Measurements from ENCODE around the gene ABCC4. TPM values are rescaled to one million over a fixed set of nuclear protein-coding genes. Genes with fewer than 3 reads are reported as not detected.
A peak's percentile ranks its signal among the peaks of the same experiment; 100 is the strongest.

Gene ABCC4
- total RNA-seq, 1 experiment from 2014 or later: 32.3 TPM

DNA sequence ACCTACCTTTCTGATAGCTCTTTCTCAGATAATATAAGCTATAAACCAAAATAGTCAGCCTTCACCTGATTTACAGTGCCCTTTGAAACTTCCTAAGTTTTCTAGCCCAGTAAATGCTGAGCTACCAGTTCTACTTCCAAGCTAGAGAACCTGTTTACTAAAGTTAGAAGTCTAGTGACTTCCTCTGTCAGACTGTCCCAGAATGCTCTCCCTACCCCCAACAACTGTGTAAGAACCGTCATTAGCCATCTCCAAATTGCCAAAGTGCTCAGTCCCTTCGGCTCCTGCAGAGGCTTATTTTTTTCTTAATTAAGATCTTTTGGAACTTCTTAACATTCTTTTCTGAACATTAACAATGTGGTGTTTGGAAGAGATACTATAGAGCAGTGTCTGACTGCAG lies 3.2 kb upstream of the ABCC4 start:
- no peak for DNase-seq
- peaks cover 22% of the 10 kb centered on the region for H3K4me1 ChIP-seq (ENCODE audit: low read length)
- H3K9me3 ChIP-seq (ENCODE audit: low read length): no peaks in the 10 kb centered on the region
- H3K27me3 ChIP-seq (ENCODE audit: low read length): no peaks in the 10 kb centered on the region
- no peak overlapping the region for H2AFZ ChIP-seq (ENCODE audit: low read length)
- H3K27ac ChIP-seq (ENCODE audit: low read length): no peak overlapping the region
- peaks cover 18% of the 10 kb centered on the region for H3K79me2 ChIP-seq (ENCODE audit: low read length)
- no peak overlapping the region for H3K9ac ChIP-seq (ENCODE audit: low read length)
- H3K4me3 ChIP-seq (ENCODE audit: low read length): no peak overlapping the region
- no peaks in the 10 kb centered on the region; the same call in 1 of the 2 replicates for H3K36me3 ChIP-seq (ENCODE audit: insufficient read depth, low read length)
- H3K4me2 ChIP-seq (ENCODE audit: low read depth, low read length, poor library complexity, severe bottlenecking): no peak overlapping the region
- H4K20me1 ChIP-seq (ENCODE audit: insufficient read depth, low read depth, low read length): no peaks in the 10 kb centered on the region
- H3K9me2 ChIP-seq (replicated peaks; ENCODE audit: insufficient read depth, low read length): no peaks in the 10 kb centered on the region

GRCh38 chr13:95301968-95302393 lies 730 bp upstream of the ABCC4 start:
- no peaks in the 10 kb centered on the region for H3K9me3 ChIP-seq (ENCODE audit: low read length)
- H3K9me2 ChIP-seq (replicated peaks; ENCODE audit: insufficient read depth, low read length): no peaks in the 10 kb centered on the region
- no peaks in the 10 kb centered on the region; the same call in 1 of the 2 replicates for H3K36me3 ChIP-seq (ENCODE audit: insufficient read depth, low read length)
- H3K27ac ChIP-seq (ENCODE audit: low read length): no peak overlapping the region
- peaks cover 42% of the 10 kb centered on the region for H3K79me2 ChIP-seq (ENCODE audit: low read length)
- no peaks in the 10 kb centered on the region for H4K20me1 ChIP-seq (ENCODE audit: insufficient read depth, low read depth, low read length)
- H3K4me3 ChIP-seq (ENCODE audit: low read length): peak overlapping the region; percentile 99
- H3K4me1 ChIP-seq (ENCODE audit: low read length): peaks cover 26% of the 10 kb centered on the region
- H2AFZ ChIP-seq (ENCODE audit: low read length): peak overlapping the region; percentile 99
- peak overlapping the region; percentile 98 for H3K9ac ChIP-seq (ENCODE audit: low read length)
- peak overlapping the region; percentile 100 for H3K4me2 ChIP-seq (ENCODE audit: low read depth, low read length, poor library complexity, severe bottlenecking)
- DNase-seq: no peak
- H3K27me3 ChIP-seq (ENCODE audit: low read length): no peaks in the 10 kb centered on the region

DNA sequence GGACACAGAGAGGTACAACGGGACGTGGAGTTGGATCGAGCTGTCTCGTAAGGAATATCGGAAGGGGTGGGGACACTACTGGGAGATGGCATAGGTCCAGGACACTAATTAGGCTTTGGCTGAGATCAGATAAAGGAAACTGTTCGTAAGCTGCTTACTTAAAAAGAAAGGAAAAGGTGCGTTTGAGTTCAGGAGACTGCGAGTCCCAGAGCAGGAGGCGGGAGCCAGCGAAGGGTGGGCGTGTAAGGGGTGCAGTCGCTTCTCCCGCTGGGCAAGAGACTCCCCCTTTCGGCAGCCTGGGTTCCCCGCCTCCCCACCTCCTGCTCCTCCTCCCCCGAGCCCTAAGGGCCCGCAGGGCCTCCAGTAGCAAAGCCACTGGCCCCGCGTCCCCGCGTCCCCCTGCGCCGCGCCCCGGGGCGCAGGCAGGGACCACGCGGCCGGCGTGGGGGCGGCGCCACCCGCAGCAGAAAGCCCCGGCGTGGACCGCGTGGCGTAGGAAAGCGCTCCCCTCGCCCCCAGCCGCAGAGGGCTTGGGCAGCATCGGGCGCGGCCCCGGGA lies 547 bp downstream of the ABCC4 start:
- no peaks in the 10 kb centered on the region for H3K9me3 ChIP-seq (ENCODE audit: low read length)
- H3K79me2 ChIP-seq (ENCODE audit: low read length): peaks cover 54% of the 10 kb centered on the region
- H3K27ac ChIP-seq (ENCODE audit: low read length): peak overlapping the region; percentile 72

GRCh38 chr13:95298971-95299621 lies 2.2 kb downstream of the ABCC4 start:
- no peak overlapping the region for H3K27ac ChIP-seq (ENCODE audit: low read length)
- H3K79me2 ChIP-seq (ENCODE audit: low read length): peaks cover 70% of the 10 kb centered on the region
- no peaks in the 10 kb centered on the region for H3K9me3 ChIP-seq (ENCODE audit: low read length)
- peak overlapping the region; percentile 100 for H3K4me2 ChIP-seq (ENCODE audit: low read depth, low read length, poor library complexity, severe bottlenecking)
- H3K4me3 ChIP-seq (ENCODE audit: low read length): no peak overlapping the region
- no peaks in the 10 kb centered on the region for H3K36me3 ChIP-seq (ENCODE audit: insufficient read depth, low read length)
- H2AFZ ChIP-seq (ENCODE audit: low read length): no peak overlapping the region
- DNase-seq: no peak
- H3K27me3 ChIP-seq (ENCODE audit: low read length): no peaks in the 10 kb centered on the region
- H3K4me1 ChIP-seq (ENCODE audit: low read length): peaks cover 26% of the 10 kb centered on the region
- H4K20me1 ChIP-seq (ENCODE audit: insufficient read depth, low read depth, low read length): no peaks in the 10 kb centered on the region
- H3K9me2 ChIP-seq (replicated peaks; ENCODE audit: insufficient read depth, low read length): no peaks in the 10 kb centered on the region
- no peak overlapping the region for H3K9ac ChIP-seq (ENCODE audit: low read length)

More for the DNA sequence above, 547 bp downstream of the ABCC4 start:
- no peaks in the 10 kb centered on the region for H3K27me3 ChIP-seq (ENCODE audit: low read length)
- no peaks in the 10 kb centered on the region; the same call in 1 of the 2 replicates for H3K36me3 ChIP-seq (ENCODE audit: insufficient read depth, low read length)
- peaks cover 26% of the 10 kb centered on the region for H3K4me1 ChIP-seq (ENCODE audit: low read length)
- peak overlapping the region; percentile 92 for H2AFZ ChIP-seq (ENCODE audit: low read length)
- DNase-seq: peak; percentile 88
- no peaks in the 10 kb centered on the region for H3K9me2 ChIP-seq (replicated peaks; ENCODE audit: insufficient read depth, low read length)
- H3K4me2 ChIP-seq (ENCODE audit: low read depth, low read length, poor library complexity, severe bottlenecking): peak overlapping the region; percentile 100
- peak overlapping the region; percentile 99 for H3K4me3 ChIP-seq (ENCODE audit: low read length)
- H4K20me1 ChIP-seq (ENCODE audit: insufficient read depth, low read depth, low read length): no peaks in the 10 kb centered on the region
- H3K9ac ChIP-seq (ENCODE audit: low read length): peak overlapping the region; percentile 98

- no peaks in the 10 kb centered on the region for H3K9me2 ChIP-seq (replicated peaks; ENCODE audit: insufficient read depth, low read length)
- no peak overlapping the region for H3K4me2 ChIP-seq (ENCODE audit: low read depth, low read length, poor library complexity, severe bottlenecking)
- no peaks in the 10 kb centered on the region for H3K27me3 ChIP-seq (ENCODE audit: low read length)
- no peak overlapping the region for H3K9ac ChIP-seq (ENCODE audit: low read length)
- H3K36me3 ChIP-seq (ENCODE audit: insufficient read depth, low read length): no peaks in the 10 kb centered on the region
- H3K79me2 ChIP-seq (ENCODE audit: low read length): peaks cover 76% of the 10 kb centered on the region
- no peaks in the 10 kb centered on the region for H4K20me1 ChIP-seq (ENCODE audit: insufficient read depth, low read depth, low read length)
- H3K27ac ChIP-seq (ENCODE audit: low read length): no peak overlapping the region
- peaks cover 26% of the 10 kb centered on the region for H3K4me1 ChIP-seq (ENCODE audit: low read length)
- H2AFZ ChIP-seq (ENCODE audit: low read length): no peak overlapping the region
- H3K4me3 ChIP-seq (ENCODE audit: low read length): no peak overlapping the region
- no peak for DNase-seq
- H3K9me3 ChIP-seq (ENCODE audit: low read length): no peaks in the 10 kb centered on the region
Observed at GRCh38 chr13:95298169-95298965, 2.9 kb downstream of the ABCC4 start.

DNA sequence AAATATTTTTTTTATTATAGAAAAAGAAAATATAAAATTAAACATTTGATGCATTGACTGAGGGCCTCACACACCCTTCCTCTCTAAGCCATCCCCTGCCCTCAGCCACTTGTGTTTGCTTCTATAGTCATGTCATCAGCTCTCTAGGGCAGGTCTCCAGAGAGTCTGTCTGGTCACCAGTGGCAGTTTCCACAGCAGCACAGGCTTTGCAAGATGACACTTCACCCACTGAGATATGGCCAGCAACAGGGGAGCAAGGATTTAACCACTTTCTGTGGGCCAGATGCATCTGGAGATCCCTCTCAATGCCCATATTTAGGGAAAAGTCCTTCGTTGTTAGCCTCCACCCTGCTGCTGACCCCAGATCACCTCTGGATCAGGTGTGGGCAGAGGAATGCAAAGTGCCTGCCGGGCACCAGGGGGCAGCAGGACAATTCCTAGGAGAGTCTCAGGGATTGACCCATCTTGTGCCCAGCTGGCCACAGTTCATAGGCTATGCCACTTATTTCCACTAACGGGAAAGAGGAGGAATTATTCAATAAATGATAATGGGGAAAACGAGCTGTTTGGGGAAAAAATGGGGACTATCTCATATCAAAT lies 4.8 kb downstream of the ABCC4 start:
- Histone ChIP-seq H3K4me3 (ENCODE audit: low read length) (no peak overlapping the region), H3K27ac (ENCODE audit: low read length) (no peak overlapping the region), H3K9me3 (ENCODE audit: low read length) (no peaks in the 10 kb centered on the region), H3K4me2 (ENCODE audit: low read depth, low read length, poor library complexity, severe bottlenecking) (no peak overlapping the region), H3K4me1 (ENCODE audit: low read length) (peaks cover 14% of the 10 kb centered on the region), H2AFZ (ENCODE audit: low read length) (no peak overlapping the region), H3K36me3 (ENCODE audit: insufficient read depth, low read length) (peaks cover 7% of the 10 kb centered on the region; the same call in 1 of the 2 replicates), H3K79me2 (ENCODE audit: low read length) (peaks cover 95% of the 10 kb centered on the region), H3K27me3 (ENCODE audit: low read length) (no peaks in the 10 kb centered on the region), H3K9ac (ENCODE audit: low read length) (no peak overlapping the region), H4K20me1 (ENCODE audit: insufficient read depth, low read depth, low read length) (no peaks in the 10 kb centered on the region), H3K9me2 (replicated peaks; ENCODE audit: insufficient read depth, low read length) (no peaks in the 10 kb centered on the region)
- no peak for DNase-seq

GRCh38 chr13:95295026-95295425 lies 6.2 kb downstream of the ABCC4 start:
- peaks cover 7% of the 10 kb centered on the region; the same call in 1 of the 2 replicates for H3K36me3 ChIP-seq (ENCODE audit: insufficient read depth, low read length)
- no peaks in the 10 kb centered on the region for H3K27me3 ChIP-seq (ENCODE audit: low read length)
- H2AFZ ChIP-seq (ENCODE audit: low read length): no peak overlapping the region
- H3K79me2 ChIP-seq (ENCODE audit: low read length): peaks cover 93% of the 10 kb centered on the region
- no peak for DNase-seq
- H3K27ac ChIP-seq (ENCODE audit: low read length): no peak overlapping the region
- no peak overlapping the region for H3K9ac ChIP-seq (ENCODE audit: low read length)
- H3K9me2 ChIP-seq (replicated peaks; ENCODE audit: insufficient read depth, low read length): no peaks in the 10 kb centered on the region
- peaks cover 8% of the 10 kb centered on the region for H3K4me1 ChIP-seq (ENCODE audit: low read length)
- no peak overlapping the region for H3K4me3 ChIP-seq (ENCODE audit: low read length)
- H3K4me2 ChIP-seq (ENCODE audit: low read depth, low read length, poor library complexity, severe bottlenecking): no peak overlapping the region
- no peaks in the 10 kb centered on the region for H4K20me1 ChIP-seq (ENCODE audit: insufficient read depth, low read depth, low read length)
- no peaks in the 10 kb centered on the region for H3K9me3 ChIP-seq (ENCODE audit: low read length)

GRCh38 chr13:95292622-95293021 lies 8.6 kb downstream of the ABCC4 start:
- Histone ChIP-seq H3K4me1 (ENCODE audit: low read length) (no peaks in the 10 kb centered on the region), H3K79me2 (ENCODE audit: low read length) (peaks cover 91% of the 10 kb centered on the region), H3K9me3 (ENCODE audit: low read length) (no peaks in the 10 kb centered on the region), H3K36me3 (ENCODE audit: insufficient read depth, low read length) (peaks cover 7% of the 10 kb centered on the region; the same call in 1 of the 2 replicates), H2AFZ (ENCODE audit: low read length) (no peak overlapping the region), H4K20me1 (ENCODE audit: insufficient read depth, low read depth, low read length) (no peaks in the 10 kb centered on the region), H3K4me3 (ENCODE audit: low read length) (no peak overlapping the region), H3K4me2 (ENCODE audit: low read depth, low read length, poor library complexity, severe bottlenecking) (no peak overlapping the region), H3K27ac (ENCODE audit: low read length) (no peak overlapping the region), H3K27me3 (ENCODE audit: low read length) (no peaks in the 10 kb centered on the region), H3K9ac (ENCODE audit: low read length) (no peak overlapping the region), H3K9me2 (replicated peaks; ENCODE audit: insufficient read depth, low read length) (no peaks in the 10 kb centered on the region)
- DNase-seq: no peak

Measured in Karpas-422 (cell line).